Neural cell (in vitro differentiated cells): ENCODE measurements around the gene GNRHR.

Experiments used
- EP300 ChIP-seq: fragments of 450-650 bp; conservative IDR thresholded peaks from 2 replicates; pipeline ENCODE4 v1.6.1; 2014; ENCODE audit warnings: antibody characterized with exemption, mild to moderate bottlenecking, moderate library complexity; ENCODE audit not compliant: poor library complexity, severe bottlenecking
- EZH2 ChIP-seq: fragments of 200-600, 300-800 bp; shearing (Covaris generic), sonication (generic); IDR thresholded peaks from 2 replicates; pipeline ENCODE4 v1.6.1; 2014; ENCODE audit warnings: antibody characterized with exemption, low read length, borderline replicate concordance, mild to moderate bottlenecking; ENCODE audit not compliant: insufficient read depth, poor library complexity, severe bottlenecking
- TF ChIP-seq, protein P1 (sequence below): fragments of 450-650 bp; IDR thresholded peaks from 2 replicates; pipeline ENCODE4 v1.5.1; 2014; ENCODE audit warnings: antibody characterized with exemption, mild to moderate bottlenecking, moderate library complexity; ENCODE audit not compliant: poor library complexity, severe bottlenecking

DNA sequence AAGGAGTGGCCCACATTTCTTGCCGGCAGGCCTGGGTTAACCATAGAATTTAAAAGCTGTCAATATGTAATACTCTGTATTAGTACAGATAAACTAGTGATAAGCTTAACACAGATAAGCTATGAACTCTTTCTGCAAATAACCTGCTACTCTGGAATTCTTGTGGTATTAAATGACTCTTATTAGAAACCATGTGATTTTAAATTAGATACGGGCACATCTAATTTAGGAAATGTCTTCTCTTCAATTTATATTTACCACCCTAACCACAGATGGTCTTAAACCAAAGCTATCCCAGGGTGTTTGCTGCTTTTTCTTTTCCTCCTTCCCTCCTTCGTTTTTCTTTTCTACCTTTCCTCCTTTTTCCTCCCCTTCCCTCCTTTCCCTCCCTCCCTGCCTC lies 4.9 kb downstream of the GNRHR start:
- TF ChIP-seq EP300 (no peak), EZH2 (no peak)
- TF ChIP-seq, protein P1, sequence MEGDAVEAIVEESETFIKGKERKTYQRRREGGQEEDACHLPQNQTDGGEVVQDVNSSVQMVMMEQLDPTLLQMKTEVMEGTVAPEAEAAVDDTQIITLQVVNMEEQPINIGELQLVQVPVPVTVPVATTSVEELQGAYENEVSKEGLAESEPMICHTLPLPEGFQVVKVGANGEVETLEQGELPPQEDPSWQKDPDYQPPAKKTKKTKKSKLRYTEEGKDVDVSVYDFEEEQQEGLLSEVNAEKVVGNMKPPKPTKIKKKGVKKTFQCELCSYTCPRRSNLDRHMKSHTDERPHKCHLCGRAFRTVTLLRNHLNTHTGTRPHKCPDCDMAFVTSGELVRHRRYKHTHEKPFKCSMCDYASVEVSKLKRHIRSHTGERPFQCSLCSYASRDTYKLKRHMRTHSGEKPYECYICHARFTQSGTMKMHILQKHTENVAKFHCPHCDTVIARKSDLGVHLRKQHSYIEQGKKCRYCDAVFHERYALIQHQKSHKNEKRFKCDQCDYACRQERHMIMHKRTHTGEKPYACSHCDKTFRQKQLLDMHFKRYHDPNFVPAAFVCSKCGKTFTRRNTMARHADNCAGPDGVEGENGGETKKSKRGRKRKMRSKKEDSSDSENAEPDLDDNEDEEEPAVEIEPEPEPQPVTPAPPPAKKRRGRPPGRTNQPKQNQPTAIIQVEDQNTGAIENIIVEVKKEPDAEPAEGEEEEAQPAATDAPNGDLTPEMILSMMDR: no peak
